Rectal smooth muscle tissue (tissue), 1 donor: ENCODE results near the gene ASTL.

Experiments used
- H3K27ac ChIP-seq: one replicate; pipeline ENCODE4 v1.7.0; 2013; ENCODE audit warnings: low read depth, low read length, inconsistent platforms
- H3K27me3 ChIP-seq: one replicate; pipeline ENCODE4 v1.7.0; 2013; ENCODE audit warnings: low read length; ENCODE audit not compliant: control insufficient read depth, insufficient read depth
- H3K36me3 ChIP-seq: one replicate; pipeline ENCODE4 v1.7.0; 2013; ENCODE audit warnings: low read length; ENCODE audit not compliant: control insufficient read depth, insufficient read depth
- H3K4me1 ChIP-seq: one replicate; pipeline ENCODE4 v1.7.0; 2013; ENCODE audit warnings: low read length; ENCODE audit not compliant: control insufficient read depth, insufficient read depth
- H3K4me3 ChIP-seq: one replicate; pipeline ENCODE4 v1.7.0; 2013; ENCODE audit warnings: low read length
- H3K9ac ChIP-seq: one replicate; pipeline ENCODE4 v1.7.0; 2013; ENCODE audit warnings: low read length

Gene ASTL

GRCh38 chr2:96082211-96083063 is 55.9 kb downstream of the ASTL start:
- H3K9ac ChIP-seq: no peak overlapping the region
- no peaks in the 10 kb centered on the region for H3K36me3 ChIP-seq
- no peaks in the 10 kb centered on the region for H3K27me3 ChIP-seq
- no peak overlapping the region for H3K4me3 ChIP-seq
- no peak overlapping the region for H3K27ac ChIP-seq
- no peaks in the 10 kb centered on the region for H3K4me1 ChIP-seq

- H3K9ac ChIP-seq: no peak overlapping the region
- H3K4me3 ChIP-seq: no peak overlapping the region
- H3K27me3 ChIP-seq: no peaks in the 10 kb centered on the region
- H3K4me1 ChIP-seq: no peaks in the 10 kb centered on the region
- H3K27ac ChIP-seq: no peak overlapping the region
- H3K36me3 ChIP-seq: no peaks in the 10 kb centered on the region
Observed at GRCh38 chr2:96081042-96081441, 57.3 kb downstream of the ASTL start.

GRCh38 chr2:96075199-96075771 is 63.0 kb downstream of the ASTL start:
- Histone ChIP-seq H3K4me3 (no peak overlapping the region), H3K27me3 (no peaks in the 10 kb centered on the region), H3K4me1 (no peaks in the 10 kb centered on the region), H3K9ac (no peak overlapping the region), H3K36me3 (no peaks in the 10 kb centered on the region), H3K27ac (no peak overlapping the region)

GRCh38 chr2:96074156-96074555 is 64.1 kb downstream of the ASTL start:
- H3K4me1 ChIP-seq: no peaks in the 10 kb centered on the region
- no peak overlapping the region for H3K9ac ChIP-seq
- no peaks in the 10 kb centered on the region for H3K36me3 ChIP-seq
- no peak overlapping the region for H3K27ac ChIP-seq
- no peak overlapping the region for H3K4me3 ChIP-seq
- no peaks in the 10 kb centered on the region for H3K27me3 ChIP-seq

GRCh38 chr2:96073170-96073775 is 65.0 kb downstream of the ASTL start:
- H3K4me3 ChIP-seq: no peak overlapping the region
- H3K4me1 ChIP-seq: no peaks in the 10 kb centered on the region
- H3K27ac ChIP-seq: no peak overlapping the region
- no peak overlapping the region for H3K9ac ChIP-seq
- no peaks in the 10 kb centered on the region for H3K36me3 ChIP-seq
- H3K27me3 ChIP-seq: no peaks in the 10 kb centered on the region
